Keratinocyte (primary cell): Measurements from ENCODE around the gene AGR3. TPM values are rescaled to one million over a fixed set of nuclear protein-coding genes. Genes with fewer than 3 reads are reported as not detected.

Experiments
- DNase-seq: peaks from one replicate; pipeline ENCODE4 v3.0.0-alpha.2; 2011; ENCODE audit warnings: low read depth, missing footprints, low spot score
- FAIRE-seq: peaks from 2 replicates; lab custom pipeline; 2011; peaks lifted over from hg19 to GRCh38; lab: Jason Lieb, UNC
- H2AFZ ChIP-seq: 2 replicates; pipeline ENCODE4 v1.6.0; 2012; ENCODE audit warnings: low read length, control low read depth, inconsistent platforms; ENCODE audit not compliant: control insufficient read depth
- H3K27ac ChIP-seq: 2 replicates; pipeline ENCODE4 v1.5.1; 2011; ENCODE audit warnings: low read length; ENCODE audit not compliant: control insufficient read depth, insufficient read depth
- H3K27me3 ChIP-seq: 3 replicates; pipeline ENCODE4 v1.6.0; 2011; ENCODE audit warnings: low read length; ENCODE audit not compliant: control insufficient read depth, insufficient read depth; ENCODE audit errors: extremely low read depth
- H3K36me3 ChIP-seq, 2 experiments: 2 replicates in 1 of 2; 3 replicates in 1 of 2; pipeline ENCODE4 v1.5.1; 2011; ENCODE audit warnings: low read length in 2 of 2, mild to moderate bottlenecking in 1 of 2; ENCODE audit not compliant: control insufficient read depth in 2 of 2, insufficient read depth in 2 of 2; ENCODE audit errors: extremely low read depth in 1 of 2
- H3K4me1 ChIP-seq: 3 replicates; pipeline ENCODE4 v1.5.1; 2011; ENCODE audit warnings: low read length; ENCODE audit not compliant: control insufficient read depth, insufficient read depth; ENCODE audit errors: extremely low read depth
- H3K4me2 ChIP-seq: 3 replicates; pipeline ENCODE4 v1.6.0; 2011; ENCODE audit warnings: low read depth, low read length; ENCODE audit not compliant: control insufficient read depth, insufficient read depth; ENCODE audit errors: extremely low read depth
- H3K4me3 ChIP-seq, 3 experiments: fragments of 200-600 bp in 1 of 3; sonication (generic) in 1 of 3; 2 replicates in 2 of 3; 3 replicates in 1 of 3; pipeline ENCODE4 v1.5.1; 2011 to 2016; ENCODE audit warnings: low read length in 3 of 3, mild to moderate bottlenecking in 3 of 3, control low read depth in 2 of 3, inconsistent platforms in 1 of 3, low read depth in 1 of 3, mixed read lengths in 1 of 3, mixed run types in 1 of 3, moderate library complexity in 1 of 3; ENCODE audit not compliant: control insufficient read depth in 2 of 3, insufficient read depth in 2 of 3; ENCODE audit errors: extremely low read depth in 1 of 3
- H3K79me2 ChIP-seq: 2 replicates; pipeline ENCODE4 v1.6.0; 2012; ENCODE audit warnings: low read length; ENCODE audit not compliant: control insufficient read depth, insufficient read depth
- H3K9ac ChIP-seq: 3 replicates; pipeline ENCODE4 v1.6.0; 2011; ENCODE audit warnings: low read length; ENCODE audit not compliant: control insufficient read depth, insufficient read depth; ENCODE audit errors: extremely low read depth
- H3K9me1 ChIP-seq: 3 replicates; pipeline ENCODE4 v1.6.0; 2011; ENCODE audit warnings: low read length; ENCODE audit not compliant: control insufficient read depth, insufficient read depth; ENCODE audit errors: extremely low read depth
- H3K9me3 ChIP-seq: 2 replicates; pipeline ENCODE4 v1.5.1; 2012; ENCODE audit warnings: low read depth, low read length; ENCODE audit not compliant: control insufficient read depth
- H4K20me1 ChIP-seq: 3 replicates; pipeline ENCODE4 v1.6.0; 2011; ENCODE audit warnings: low read length; ENCODE audit not compliant: control insufficient read depth, insufficient read depth; ENCODE audit errors: extremely low read depth
- CTCF ChIP-seq, 3 experiments: IDR thresholded peaks in 1 of 3; conservative IDR thresholded peaks in 1 of 3; optimal IDR thresholded peaks in 1 of 3; 2 replicates in 2 of 3; 3 replicates in 1 of 3; pipeline versions ENCODE3 to v1.5.1; 2011; ENCODE audit warnings: low read length in 3 of 3, mild to moderate bottlenecking in 3 of 3, moderate library complexity in 2 of 3, control low read depth in 1 of 3, inconsistent platforms in 1 of 3; ENCODE audit not compliant: insufficient read depth in 2 of 3; ENCODE audit errors: extremely low read depth in 1 of 3
- EZH2 ChIP-seq: IDR thresholded peaks from one replicate; pipeline ENCODE4 v1.6.1; 2012; ENCODE audit warnings: inconsistent platforms, mild to moderate bottlenecking, low read length, moderate library complexity
- dilution Hi-C: fragments of 300-500 bp; cut with MboI; formaldehyde crosslinking; loops from one replicate; pipeline ENCODE4 v1.7.0; 2020; ENCODE audit warnings: low sequenced_read_pairs; ENCODE audit not compliant: extremely low pct_ligation_motif_present
- polyA plus RNA-seq, 5 experiments: library from polyadenylated mRNA; depleted of rRNA in 3 of 5; stranded (reverse) in 3 of 5; stranded (forward) in 1 of 5; unstranded in 1 of 5; fragments of >200 nt; gene quantifications; 1 replicate in 1 of 5; 2 replicates in 3 of 5; 3 replicates in 1 of 5; pipeline versions ENCODE4 v1.2.1 to v1.2.3, GENCODE V29; 2011 to 2012; ENCODE audit warnings: missing spikeins in 2 of 5, low read depth in 1 of 5, low replicate concordance in 1 of 5

Gene AGR3
- polyA plus RNA-seq, 1 donor (not counting 4 experiments of a cell fraction or from before 2014, with no cell fraction given): not detected

- DNase-seq: no peak
- no peak overlapping the region for H3K4me3 ChIP-seq
- no peaks in the 10 kb centered on the region for H3K27me3 ChIP-seq
- no peak overlapping the region for H3K4me2 ChIP-seq
- no peak for TF ChIP-seq EZH2
- TF ChIP-seq CTCF (optimal IDR thresholded peaks at IDR 0.05 in 1 of 3, IDR thresholded peaks at IDR 0.05 in 1 of 3, conservative IDR thresholded peaks at IDR 0.05 in 1 of 3; ENCODE audit: extremely low read depth in 1 of 3, insufficient read depth in 2 of 3, low read length in 3 of 3): no peak
- H3K79me2 ChIP-seq: no peaks in the 10 kb centered on the region
- H3K9ac ChIP-seq: no peak overlapping the region
- H3K36me3 ChIP-seq: no peaks in the 10 kb centered on the region
- dilution Hi-C loops: no loop called here
- no peak for FAIRE-seq
- H3K27ac ChIP-seq: no peak overlapping the region
- no peak overlapping the region for H2AFZ ChIP-seq
- H3K4me1 ChIP-seq: peaks cover 10% of the 10 kb centered on the region
- H3K9me3 ChIP-seq: no peaks in the 10 kb centered on the region
- H3K9me1 ChIP-seq: no peaks in the 10 kb centered on the region
- no peaks in the 10 kb centered on the region for H4K20me1 ChIP-seq
Observed at GRCh38 chr7:16845746-16846145, 36.0 kb downstream of the AGR3 start.

DNA sequence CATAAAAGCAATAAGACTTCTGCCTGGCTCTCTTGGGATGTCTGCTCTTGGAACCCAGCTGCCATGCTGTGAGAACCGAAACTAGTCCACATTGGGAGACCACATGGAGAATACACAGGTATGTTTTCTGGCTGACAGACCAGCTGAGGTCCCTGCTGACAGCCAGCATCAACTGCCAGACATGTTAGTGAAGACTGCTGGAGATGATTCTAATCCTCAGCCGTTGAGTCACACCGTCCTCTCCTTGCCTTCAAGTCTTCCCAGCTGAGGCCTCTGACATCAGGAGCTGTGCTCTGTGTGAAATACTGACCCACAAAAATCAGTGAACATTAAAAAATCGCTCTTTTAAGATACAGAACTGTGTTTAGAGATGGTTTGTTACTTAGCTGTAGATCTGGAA lies 40.1 kb downstream of the AGR3 start:
- H3K4me2 ChIP-seq: no peak overlapping the region

More for the DNA sequence above, 40.1 kb downstream of the AGR3 start:
- FAIRE-seq: no peak
- H3K79me2 ChIP-seq: no peaks in the 10 kb centered on the region
- dilution Hi-C loops: no loop called here
- no peaks in the 10 kb centered on the region for H3K9me3 ChIP-seq
- H2AFZ ChIP-seq: no peak overlapping the region
- H3K9me1 ChIP-seq: no peaks in the 10 kb centered on the region
- DNase-seq: no peak
- no peak overlapping the region for H3K9ac ChIP-seq
- H3K4me1 ChIP-seq: peaks cover 1% of the 10 kb centered on the region
- no peak overlapping the region for H3K27ac ChIP-seq
- H3K27me3 ChIP-seq: no peaks in the 10 kb centered on the region
- TF ChIP-seq EZH2 (no peak), CTCF (optimal IDR thresholded peaks at IDR 0.05 in 1 of 3, IDR thresholded peaks at IDR 0.05 in 1 of 3, conservative IDR thresholded peaks at IDR 0.05 in 1 of 3; ENCODE audit: extremely low read depth in 1 of 3, insufficient read depth in 2 of 3, low read length in 3 of 3) (no peak)
- no peaks in the 10 kb centered on the region for H3K36me3 ChIP-seq
- no peaks in the 10 kb centered on the region for H4K20me1 ChIP-seq
- H3K4me3 ChIP-seq: no peak overlapping the region
